22Rv1 (cell line): Measurements from ENCODE around the gene ZNF680.

Experiments used
- ZFX ChIP-seq: fragments of 450-650 bp; IDR thresholded peaks from 2 replicates; pipeline ENCODE4 v1.6.1; 2017; ENCODE audit warnings: antibody characterized with exemption, borderline replicate concordance
- TF ChIP-seq, protein P1 (sequence below): fragments of 450-650 bp; IDR thresholded peaks from 2 replicates; pipeline ENCODE4 v1.5.1; 2017; ENCODE audit warnings: mild to moderate bottlenecking

- TF ChIP-seq, protein P1, sequence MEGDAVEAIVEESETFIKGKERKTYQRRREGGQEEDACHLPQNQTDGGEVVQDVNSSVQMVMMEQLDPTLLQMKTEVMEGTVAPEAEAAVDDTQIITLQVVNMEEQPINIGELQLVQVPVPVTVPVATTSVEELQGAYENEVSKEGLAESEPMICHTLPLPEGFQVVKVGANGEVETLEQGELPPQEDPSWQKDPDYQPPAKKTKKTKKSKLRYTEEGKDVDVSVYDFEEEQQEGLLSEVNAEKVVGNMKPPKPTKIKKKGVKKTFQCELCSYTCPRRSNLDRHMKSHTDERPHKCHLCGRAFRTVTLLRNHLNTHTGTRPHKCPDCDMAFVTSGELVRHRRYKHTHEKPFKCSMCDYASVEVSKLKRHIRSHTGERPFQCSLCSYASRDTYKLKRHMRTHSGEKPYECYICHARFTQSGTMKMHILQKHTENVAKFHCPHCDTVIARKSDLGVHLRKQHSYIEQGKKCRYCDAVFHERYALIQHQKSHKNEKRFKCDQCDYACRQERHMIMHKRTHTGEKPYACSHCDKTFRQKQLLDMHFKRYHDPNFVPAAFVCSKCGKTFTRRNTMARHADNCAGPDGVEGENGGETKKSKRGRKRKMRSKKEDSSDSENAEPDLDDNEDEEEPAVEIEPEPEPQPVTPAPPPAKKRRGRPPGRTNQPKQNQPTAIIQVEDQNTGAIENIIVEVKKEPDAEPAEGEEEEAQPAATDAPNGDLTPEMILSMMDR: no peak
- no peak for TF ChIP-seq ZFX
These were observed 4.1 kb downstream of the ZNF680 start for GRCh38 chr7:64558781-64559180.
